ENCODE results near the gene IP6K1. TPM values are rescaled to one million over a fixed set of nuclear protein-coding genes. Genes with fewer than 3 reads are reported as not detected.

Gene IP6K1
- total RNA-seq, 1 experiment from 2014 or later, result 44.8 TPM

GRCh38 chr3:49799761-49800160 is 13.4 kb upstream of the IP6K1 start, which contains the start of gene CDHR4:
Gene CDHR4, minus strand, starts transcription at chr3:49799873. Its CDS starts 61 bp downstream, at chr3:49799812.
- DNase-seq (ENCODE audit: unreplicated experiment), result peak; percentile 87
- Mint-ChIP-seq H3K4me3 (ENCODE audit: unreplicated experiment) (no peak within 1 kb of the TSS), H3K9me3 (ENCODE audit: unreplicated experiment) (no peaks in the 10 kb centered on the region), H3K27ac (ENCODE audit: low read depth, unreplicated experiment) (peak within 1 kb of the TSS; percentile 72), H3K36me3 (ENCODE audit: insufficient read depth, unreplicated experiment) (peaks cover 7% of the 10 kb centered on the region), H3K27me3 (ENCODE audit: insufficient read depth, unreplicated experiment) (peaks cover 10% of the 10 kb centered on the region), H3K4me1 (ENCODE audit: insufficient read depth, unreplicated experiment) (peaks cover 24% of the 10 kb centered on the region)
- CTCF ChIA-PET, result interaction anchor here (0.7 to 12.4 kb wide), 9 partner anchors 9 to 320 kb away, joined by 3 to 201 read pairs (median 4); no protein-coding TSS in a partner anchor
- POLR2A ChIA-PET, result interaction anchor here (0.6 to 3.1 kb wide), 10 partner anchors 9 to 130 kb away, joined by 3 to 33 read pairs (median 5); partner anchors contain the start of genes IP6K1 and MON1A
- TF ChIP-seq, protein P1, sequence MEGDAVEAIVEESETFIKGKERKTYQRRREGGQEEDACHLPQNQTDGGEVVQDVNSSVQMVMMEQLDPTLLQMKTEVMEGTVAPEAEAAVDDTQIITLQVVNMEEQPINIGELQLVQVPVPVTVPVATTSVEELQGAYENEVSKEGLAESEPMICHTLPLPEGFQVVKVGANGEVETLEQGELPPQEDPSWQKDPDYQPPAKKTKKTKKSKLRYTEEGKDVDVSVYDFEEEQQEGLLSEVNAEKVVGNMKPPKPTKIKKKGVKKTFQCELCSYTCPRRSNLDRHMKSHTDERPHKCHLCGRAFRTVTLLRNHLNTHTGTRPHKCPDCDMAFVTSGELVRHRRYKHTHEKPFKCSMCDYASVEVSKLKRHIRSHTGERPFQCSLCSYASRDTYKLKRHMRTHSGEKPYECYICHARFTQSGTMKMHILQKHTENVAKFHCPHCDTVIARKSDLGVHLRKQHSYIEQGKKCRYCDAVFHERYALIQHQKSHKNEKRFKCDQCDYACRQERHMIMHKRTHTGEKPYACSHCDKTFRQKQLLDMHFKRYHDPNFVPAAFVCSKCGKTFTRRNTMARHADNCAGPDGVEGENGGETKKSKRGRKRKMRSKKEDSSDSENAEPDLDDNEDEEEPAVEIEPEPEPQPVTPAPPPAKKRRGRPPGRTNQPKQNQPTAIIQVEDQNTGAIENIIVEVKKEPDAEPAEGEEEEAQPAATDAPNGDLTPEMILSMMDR (IDR thresholded peaks at IDR 0.05; ENCODE audit: unreplicated experiment), result no peak
- no TSS peak for BruUV-seq (replicated peaks)
- intact Hi-C loops (cut with micrococcal nuclease), result loop anchor here (5.0 kb wide), 1 partner anchor 288 kb away; the partner anchor contains the start of gene RBM5

GRCh38 chr3:49799105-49799504 is 12.8 kb upstream of the IP6K1 start:
- ChIA-PET POLR2A (interaction anchor here (0.9 to 3.1 kb wide), 7 partner anchors 12 to 131 kb away, joined by 3 to 33 read pairs (median 8); partner anchors contain the start of genes IP6K1 and MON1A), CTCF (interaction anchor here (0.6 to 12.4 kb wide), 7 partner anchors 9 to 816 kb away, joined by 3 to 201 read pairs (median 4); no protein-coding TSS in a partner anchor)
- Mint-ChIP-seq H3K27me3 (ENCODE audit: insufficient read depth, unreplicated experiment) (peaks cover 10% of the 10 kb centered on the region), H3K27ac (ENCODE audit: low read depth, unreplicated experiment) (peak overlapping the region; percentile 72), H3K9me3 (ENCODE audit: unreplicated experiment) (no peaks in the 10 kb centered on the region), H3K36me3 (ENCODE audit: insufficient read depth, unreplicated experiment) (peaks cover 7% of the 10 kb centered on the region), H3K4me1 (ENCODE audit: insufficient read depth, unreplicated experiment) (peaks cover 22% of the 10 kb centered on the region), H3K4me3 (ENCODE audit: unreplicated experiment) (no peak overlapping the region)
- DNase-seq (ENCODE audit: unreplicated experiment), result no peak
- TF ChIP-seq, protein P1 (IDR thresholded peaks at IDR 0.05; ENCODE audit: unreplicated experiment), result no peak
- no TSS peak for BruUV-seq (replicated peaks)
- intact Hi-C loops (cut with micrococcal nuclease), result no loop called here

GRCh38 chr3:49794926-49795905 is 8.9 kb upstream of the IP6K1 start:
- Mint-ChIP-seq H3K9me3 (ENCODE audit: unreplicated experiment) (no peaks in the 10 kb centered on the region), H3K27me3 (ENCODE audit: insufficient read depth, unreplicated experiment) (no peaks in the 10 kb centered on the region), H3K4me1 (ENCODE audit: insufficient read depth, unreplicated experiment) (peaks cover 12% of the 10 kb centered on the region), H3K4me3 (ENCODE audit: unreplicated experiment) (no peak overlapping the region), H3K36me3 (ENCODE audit: insufficient read depth, unreplicated experiment) (peaks cover 7% of the 10 kb centered on the region), H3K27ac (ENCODE audit: low read depth, unreplicated experiment) (no peak overlapping the region)
- no peak for DNase-seq (ENCODE audit: unreplicated experiment)
- ChIA-PET POLR2A (no interaction called here), CTCF (interaction anchor here (0.6 to 2.3 kb wide), 3 partner anchors 8 to 47 kb away, joined by 3 to 6 read pairs (median 3); no protein-coding TSS in a partner anchor)
- no TSS peak for BruUV-seq (replicated peaks)
- intact Hi-C loops (cut with micrococcal nuclease), result no loop called here
- TF ChIP-seq, protein P1 (IDR thresholded peaks at IDR 0.05; ENCODE audit: unreplicated experiment), result no peak

DNA sequence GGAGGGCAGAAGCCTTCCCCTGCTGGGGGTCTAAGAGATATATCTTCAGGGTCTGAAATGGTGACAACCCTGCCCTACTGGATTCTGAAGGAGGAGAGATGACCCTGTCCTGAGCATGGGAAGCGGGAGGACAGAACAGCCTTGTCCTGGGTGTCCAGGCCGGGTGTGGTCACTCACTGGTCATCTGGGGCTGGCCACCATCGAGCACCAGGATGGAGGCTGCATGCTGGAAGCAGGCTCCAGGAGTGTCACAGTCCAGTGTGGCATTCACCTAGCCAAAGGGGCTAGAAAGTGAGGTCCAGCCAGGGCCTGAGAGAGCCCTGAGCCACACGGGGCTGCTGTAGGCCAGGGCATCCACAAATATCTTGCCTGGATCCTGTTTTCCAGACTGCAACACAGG is 8.1 kb upstream of the IP6K1 start:
- Mint-ChIP-seq H3K36me3 (ENCODE audit: insufficient read depth, unreplicated experiment) (peaks cover 7% of the 10 kb centered on the region), H3K9me3 (ENCODE audit: unreplicated experiment) (no peaks in the 10 kb centered on the region), H3K27ac (ENCODE audit: low read depth, unreplicated experiment) (no peak overlapping the region), H3K4me1 (ENCODE audit: insufficient read depth, unreplicated experiment) (peaks cover 5% of the 10 kb centered on the region), H3K27me3 (ENCODE audit: insufficient read depth, unreplicated experiment) (no peaks in the 10 kb centered on the region), H3K4me3 (ENCODE audit: unreplicated experiment) (no peak overlapping the region)
- DNase-seq (ENCODE audit: unreplicated experiment), result no peak
- intact Hi-C loops (cut with micrococcal nuclease), result no loop called here
- ChIA-PET POLR2A (no interaction called here), CTCF (interaction anchor here (2.3 kb wide), 1 partner anchor 45 kb away, joined by 6 read pairs; no protein-coding TSS in a partner anchor)
- TF ChIP-seq, protein P1 (IDR thresholded peaks at IDR 0.05; ENCODE audit: unreplicated experiment), result no peak
- no TSS peak for BruUV-seq (replicated peaks)
